ENCODE measurements around the gene PGAP1.

Gene PGAP1

DNA sequence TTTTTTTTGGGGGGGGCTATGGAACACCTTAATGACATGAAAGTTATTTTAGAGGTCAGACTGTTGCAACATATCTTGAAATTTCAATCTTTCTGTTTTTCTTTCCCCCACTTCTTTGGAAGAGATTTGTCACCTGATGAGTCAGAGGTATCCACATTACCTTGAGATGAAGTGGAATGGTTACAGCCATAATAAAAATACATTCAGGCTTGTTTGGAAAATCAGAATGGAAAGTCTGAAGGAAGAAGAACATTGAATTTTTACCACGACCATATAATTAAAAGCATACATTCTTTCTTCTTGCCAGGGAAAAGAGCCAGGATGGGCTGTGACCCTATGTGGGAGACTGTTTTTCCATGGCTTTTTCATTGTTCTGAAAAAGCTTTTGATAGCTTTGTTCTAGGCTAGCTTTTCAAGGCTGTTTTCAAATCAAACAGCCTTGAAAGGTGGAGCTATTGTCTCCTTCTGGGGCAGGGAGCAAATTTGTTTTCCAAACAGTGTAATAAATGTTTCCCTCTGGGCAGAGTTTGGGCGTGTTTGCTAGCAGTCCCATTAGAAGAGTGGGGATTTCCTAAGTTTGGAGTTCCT lies 124.7 kb downstream of the PGAP1 start:
- no peak for DNase-seq (ENCODE audit: low read depth)

DNA sequence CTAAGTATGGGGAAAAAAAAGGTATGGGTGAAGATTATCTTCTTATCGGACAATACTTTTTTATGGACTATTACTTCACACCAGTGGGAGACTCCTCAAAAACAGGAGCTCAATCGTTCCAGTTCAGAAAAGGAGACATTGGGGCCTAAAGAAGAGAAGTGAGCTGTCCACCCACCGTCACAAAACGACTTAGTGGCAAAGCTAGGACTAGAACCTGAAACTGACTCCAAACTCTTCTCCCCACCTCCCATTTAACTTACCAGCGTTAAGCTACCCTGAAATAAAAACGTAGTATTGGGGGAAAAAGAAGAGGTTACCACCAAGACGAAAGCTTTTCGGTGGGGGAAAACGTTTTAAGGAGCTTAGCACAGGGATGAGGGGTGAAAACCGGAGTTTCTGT lies 127.5 kb downstream of the PGAP1 start:
- no peak for DNase-seq (ENCODE audit: low read depth)

DNA sequence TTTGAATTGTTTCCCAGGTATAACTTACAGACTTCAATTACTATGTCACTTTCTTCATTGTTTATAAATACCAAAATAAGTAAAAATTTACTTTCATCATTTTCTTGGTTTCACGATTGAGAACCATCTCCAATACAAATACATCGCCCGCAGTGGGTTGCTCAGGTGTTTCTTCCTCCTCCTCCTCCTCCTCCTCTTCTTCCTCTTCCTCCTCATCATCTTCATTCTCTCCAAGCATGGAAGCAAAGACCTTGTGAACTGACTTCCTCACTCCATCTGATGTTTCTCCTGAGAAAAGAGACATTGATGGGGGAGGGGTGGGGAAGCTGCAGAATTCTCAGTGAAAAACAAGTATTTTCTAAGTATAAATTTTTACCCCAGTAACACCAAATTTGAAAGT lies 133.6 kb downstream of the PGAP1 start:
- DNase-seq (ENCODE audit: low read depth): no peak

DNA sequence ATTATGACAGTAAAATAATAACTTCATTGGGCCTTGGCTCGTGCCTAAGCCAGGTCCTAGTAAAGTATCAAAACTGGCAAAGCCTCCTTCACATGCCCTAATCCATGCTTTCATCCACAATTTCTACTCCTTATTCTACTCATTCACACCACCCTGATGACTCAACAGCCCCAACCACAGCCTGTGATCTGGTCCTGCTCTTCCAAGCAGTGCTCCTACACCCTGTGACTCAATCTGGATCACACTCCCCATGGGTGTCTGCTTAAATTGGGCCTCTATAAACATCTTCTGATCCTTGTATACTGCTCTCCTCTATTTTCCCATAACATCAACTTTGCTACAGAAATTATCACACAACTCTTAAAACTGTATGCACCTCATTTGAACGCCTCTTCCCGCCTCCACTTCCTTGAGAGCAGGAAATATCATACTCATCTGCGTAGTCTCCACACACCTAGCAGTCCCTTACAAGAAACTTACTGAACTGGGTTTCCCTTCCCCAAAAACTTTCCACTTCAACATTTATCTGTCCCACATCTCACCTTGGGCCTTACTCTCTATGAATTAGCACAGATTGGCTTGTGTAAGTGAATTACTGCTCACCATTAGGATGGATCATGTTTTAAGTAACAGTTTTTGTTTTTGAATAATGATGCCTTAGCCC lies 142.9 kb downstream of the PGAP1 start:
- no peak for DNase-seq (ENCODE audit: low read depth)
